Left renal pelvis (tissue), 4 donors: Measurements from ENCODE around the gene IFNE. TPM values are rescaled to one million over a fixed set of nuclear protein-coding genes. Genes with fewer than 3 reads are reported as not detected.

ENCODE experiments used
- DNase-seq, 4 donors: peaks; one replicate each; pipeline ENCODE4 v3.0.0-alpha.2; 2013; ENCODE audit warnings: low read depth in 4 of 4, low spot score in 3 of 4
- polyA plus RNA-seq, 4 donors: library from polyadenylated mRNA; unstranded; fragments of 120-200 nt; gene quantifications; one replicate each; pipeline ENCODE4 v1.2.1, GENCODE V29; 2013; ENCODE audit not compliant: insufficient read length in 4 of 4

The IFNE gene
- under 1 TPM in 3 of 4 donors, not detected in 1; 0.19 to 0.47 (median 0.20) TPM for polyA plus RNA-seq

GRCh38 chr9:21482213-21482612 is at the start of gene IFNE:
Gene IFNE, minus strand, starts transcription at chr9:21482313. Its CDS starts 619 bp downstream, at chr9:21481694.
- no peak for DNase-seq

- DNase-seq, result no peak
These were observed 46.2 kb upstream of the IFNE start for GRCh38 chr9:21528123-21528808.

DNA sequence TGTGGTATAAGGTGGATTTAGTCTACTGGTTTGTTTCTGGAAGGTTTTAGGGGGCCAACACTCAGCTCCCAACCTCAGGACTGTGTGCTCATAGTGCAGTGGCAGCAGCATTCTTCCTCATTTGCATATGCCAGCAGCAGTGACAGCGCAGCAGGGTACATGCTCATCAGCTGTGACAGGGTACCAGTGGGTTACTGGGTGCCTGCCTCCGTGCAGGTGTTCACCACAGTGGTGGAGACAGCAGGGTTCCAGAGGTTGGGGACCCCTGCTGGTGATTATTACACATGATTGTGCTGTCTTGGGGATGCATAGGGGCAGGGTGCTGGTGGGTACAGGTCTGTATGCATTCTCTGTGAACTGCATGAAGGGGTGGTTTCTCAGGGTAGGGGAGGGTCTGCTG is 45.5 kb upstream of the IFNE start:
- DNase-seq, result no peak

- no peak for DNase-seq
These were observed 43.1 kb upstream of the IFNE start for GRCh38 chr9:21525174-21525573.

DNA sequence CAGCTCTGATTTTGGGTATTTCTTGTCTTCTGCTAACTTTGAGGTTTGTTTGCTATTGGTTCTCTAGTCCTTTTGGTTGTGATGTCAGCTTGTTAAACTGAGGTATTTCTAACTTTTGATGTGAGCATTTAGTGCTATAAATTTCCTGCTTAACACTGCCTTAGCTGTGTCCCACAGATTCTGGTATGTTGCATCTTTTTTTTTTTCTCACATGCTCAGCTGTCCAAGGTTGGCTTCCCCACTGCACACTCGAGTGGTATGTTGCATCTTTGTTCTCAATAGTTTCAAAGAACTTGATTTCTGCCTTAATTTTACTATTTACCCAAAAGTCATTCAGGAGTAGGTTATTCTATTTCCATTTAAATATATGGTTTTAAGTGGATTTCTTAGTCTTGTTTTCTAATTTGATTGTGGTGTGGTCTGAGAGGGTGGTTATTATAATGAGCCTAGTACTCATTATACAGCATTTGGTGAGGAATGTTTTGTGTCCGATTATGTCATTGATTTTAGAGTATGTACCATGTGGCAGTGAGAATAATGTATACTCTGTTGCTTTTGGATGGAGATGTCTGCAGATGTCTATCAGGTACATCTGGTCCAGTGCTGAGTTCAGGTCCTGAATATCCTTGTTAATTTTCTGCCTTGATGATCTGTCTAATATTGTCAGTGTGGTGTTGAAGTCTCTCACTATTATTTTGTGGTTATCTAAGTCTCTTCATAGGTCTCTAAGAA is 42.2 kb upstream of the IFNE start:
- no peak for DNase-seq

GRCh38 chr9:21523021-21524014 is 41.2 kb upstream of the IFNE start:
- DNase-seq, result no peak

DNA sequence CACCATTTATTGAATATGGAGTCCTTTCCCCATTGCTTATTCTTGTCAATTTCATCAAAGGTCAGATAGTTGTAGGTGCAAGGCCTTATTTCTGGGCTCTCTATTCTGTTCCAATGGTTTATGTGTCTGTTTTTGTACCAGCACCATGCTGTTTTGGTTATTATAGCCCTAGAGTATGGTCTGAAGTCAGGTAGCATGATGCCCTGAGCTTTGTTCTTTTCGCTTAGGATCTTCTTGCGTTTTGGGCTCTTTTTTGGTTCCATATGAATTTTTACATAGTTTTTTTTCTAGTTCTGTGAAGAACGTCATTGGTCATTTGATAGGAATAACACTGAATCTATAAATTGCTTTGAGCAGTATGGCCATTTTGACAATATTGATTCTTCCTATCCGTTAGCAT is 40.2 kb upstream of the IFNE start:
- DNase-seq, result no peak

- no peak for DNase-seq
These were observed 39.3 kb upstream of the IFNE start for GRCh38 chr9:21521448-21521847.

DNA sequence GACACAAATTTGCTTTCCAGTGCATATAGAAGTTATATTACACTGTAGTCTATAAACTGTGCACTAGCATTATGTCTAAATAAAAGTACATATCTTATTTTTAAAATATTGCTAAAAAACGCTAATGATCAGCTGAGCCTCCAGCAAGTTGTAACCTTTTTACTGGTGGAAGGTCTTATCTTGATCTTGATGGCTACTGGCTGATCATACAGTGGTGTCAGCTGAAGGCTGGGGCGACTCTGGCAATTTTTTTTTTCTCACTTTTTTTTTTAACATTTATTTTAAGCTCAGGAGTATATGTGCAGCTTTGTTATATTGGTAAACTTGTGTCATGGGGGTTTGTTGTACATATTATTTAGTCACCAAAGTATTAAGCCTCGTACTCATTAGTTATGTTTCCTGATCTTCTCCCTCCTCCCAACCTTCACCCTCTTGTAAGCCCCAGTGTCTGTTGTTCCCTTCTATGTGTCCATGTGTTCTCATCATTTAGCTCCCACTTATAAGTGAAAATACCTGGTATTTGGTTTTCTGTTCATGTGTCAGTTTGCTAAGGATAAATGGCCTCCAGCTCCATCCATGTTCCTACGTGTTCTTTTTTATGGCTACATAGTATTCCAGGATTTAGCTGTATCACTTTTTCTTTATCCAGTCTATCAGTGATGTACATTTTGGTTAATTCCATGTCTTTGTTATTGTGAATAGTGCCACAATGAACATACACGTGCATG is 38.6 kb upstream of the IFNE start:
- no peak for DNase-seq

DNA sequence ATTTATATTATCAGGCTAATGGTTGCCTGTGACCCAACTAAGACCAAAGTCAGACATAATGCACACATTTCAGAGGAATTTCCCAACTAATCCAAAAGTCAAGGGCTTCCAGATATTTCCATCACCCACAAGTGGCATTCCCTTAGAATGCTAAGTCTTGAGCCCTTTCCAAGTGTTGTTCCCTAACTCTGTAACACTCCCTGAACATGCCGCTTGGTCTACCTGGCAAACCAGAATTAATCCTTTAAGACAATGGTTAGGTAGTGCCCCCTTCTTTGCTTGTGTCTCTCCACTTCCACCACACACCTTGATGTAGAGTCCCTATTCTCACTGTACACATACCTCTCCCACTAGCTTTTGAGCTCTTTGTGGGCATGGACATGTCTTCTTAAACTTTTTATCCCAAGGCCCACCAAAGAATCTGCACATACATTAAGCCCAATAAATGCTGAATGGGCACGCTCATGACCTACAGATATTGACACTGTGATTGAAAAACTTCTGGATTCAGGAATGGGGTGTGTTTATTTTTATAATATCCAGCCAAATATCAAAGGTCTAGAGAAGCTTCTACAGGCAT is 37.8 kb upstream of the IFNE start:
- no peak for DNase-seq

- DNase-seq, result no peak
These were observed 34.7 kb upstream of the IFNE start for GRCh38 chr9:21516796-21517195.

- DNase-seq, result no peak
These were observed 31.3 kb upstream of the IFNE start for GRCh38 chr9:21513431-21513830.

GRCh38 chr9:21510806-21511205 is 28.7 kb upstream of the IFNE start:
- no peak for DNase-seq

DNA sequence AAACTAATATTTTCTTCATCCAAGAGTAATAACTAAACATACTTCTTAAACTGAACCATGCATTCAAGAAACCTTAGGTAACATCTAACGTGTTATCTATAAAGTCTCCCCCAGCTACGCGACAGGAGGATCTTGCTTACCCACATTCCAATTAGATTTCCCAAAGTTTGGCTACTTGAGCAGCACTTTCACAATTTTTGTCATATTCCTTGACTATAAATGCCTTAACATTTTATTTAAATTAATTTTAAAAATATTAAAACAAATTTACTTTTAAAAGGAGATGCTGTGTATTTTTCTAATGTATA is 25.3 kb upstream of the IFNE start:
- DNase-seq, result no peak

- DNase-seq, result no peak
These were observed 24.7 kb upstream of the IFNE start for GRCh38 chr9:21506626-21507482.

DNA sequence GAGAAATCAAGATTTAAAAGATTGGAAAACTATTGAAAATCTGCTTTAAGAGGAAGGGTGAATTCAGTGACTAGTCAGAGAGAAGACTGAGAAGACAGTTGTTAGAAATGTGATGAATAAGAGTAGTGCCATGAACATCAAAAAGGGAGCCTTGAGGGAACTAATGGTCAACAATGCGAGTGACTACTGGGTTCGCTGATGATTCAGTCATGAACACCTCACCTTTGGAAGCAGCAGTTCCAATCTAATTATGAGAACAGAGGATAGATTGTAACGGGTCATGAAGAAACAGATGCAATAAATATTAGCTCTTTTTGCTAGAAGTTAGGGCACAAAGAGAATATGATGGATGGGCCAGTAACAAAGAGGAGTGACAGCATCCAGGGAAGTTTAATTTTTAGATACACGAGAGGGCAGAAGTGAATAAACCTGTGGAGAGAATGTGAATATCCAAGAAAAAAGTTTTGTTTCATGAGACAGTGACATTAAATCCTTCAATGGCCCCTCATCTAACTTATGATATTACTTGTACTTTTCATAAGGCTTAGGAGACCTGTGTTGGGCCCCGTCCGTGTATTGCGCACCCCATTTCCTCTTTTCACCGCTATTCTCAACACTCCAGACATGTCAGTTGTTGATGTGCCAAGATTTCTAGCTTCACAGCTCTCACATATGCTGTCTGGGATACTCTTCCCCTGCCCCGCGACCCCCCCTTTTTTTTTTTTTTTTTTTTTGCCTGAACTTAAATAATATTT is 23.5 kb upstream of the IFNE start:
- DNase-seq, result no peak

GRCh38 chr9:21504894-21505293 is 22.8 kb upstream of the IFNE start:
- no peak for DNase-seq

- DNase-seq, result no peak
These were observed 22.0 kb upstream of the IFNE start for GRCh38 chr9:21504113-21504512.

- no peak for DNase-seq
These were observed 20.5 kb upstream of the IFNE start for GRCh38 chr9:21502586-21502985.
